Measurements from ENCODE around the gene NOL4L.
A peak's percentile ranks its signal among the peaks of the same experiment; 100 is the strongest.

The NOL4L gene

DNA sequence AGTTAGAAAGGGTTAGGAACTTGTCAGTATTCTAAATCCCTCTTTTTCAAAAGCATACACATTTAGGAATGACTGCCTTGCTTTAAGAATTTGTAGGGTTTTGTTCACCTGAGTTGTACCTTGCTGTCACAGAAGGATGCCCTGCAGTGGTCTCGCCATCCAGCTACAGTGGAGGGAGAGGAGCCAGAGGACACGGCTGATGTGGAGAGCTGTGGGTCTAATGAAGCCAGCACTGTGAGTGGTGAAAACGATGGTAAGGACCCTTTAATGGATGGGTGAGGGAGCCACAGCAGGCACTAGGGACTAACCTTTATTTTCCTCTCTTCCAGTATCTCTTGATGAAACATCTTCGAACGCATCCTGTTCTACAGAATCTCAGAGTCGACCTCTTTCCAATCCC is 157.1 kb downstream of the NOL4L start:
- Histone ChIP-seq H2BK120ac (ENCODE audit: insufficient read depth, low read length, poor library complexity) (no peak overlapping the region), H3K79me2 (ENCODE audit: control insufficient read depth, insufficient read depth, low read length, poor library complexity) (no peaks in the 10 kb centered on the region), H3K9me3 (ENCODE audit: insufficient read depth, low read depth, low read length) (no peaks in the 10 kb centered on the region), H4K91ac (ENCODE audit: low read depth, low read length) (no peak overlapping the region), H3K27me3 (ENCODE audit: insufficient read depth, low read length) (no peaks in the 10 kb centered on the region), H3K79me1 (ENCODE audit: low read length) (no peaks in the 10 kb centered on the region), H3K14ac (ENCODE audit: low read length) (no peak overlapping the region), H2AK5ac (ENCODE audit: low read length) (no peak overlapping the region), H3K4me1 (ENCODE audit: control insufficient read depth in 1 of 2, insufficient read depth in 2 of 2, low read length in 2 of 2) (no peaks in the 10 kb centered on the region), H2BK12ac (ENCODE audit: low read length) (no peak overlapping the region), H3K4ac (ENCODE audit: low read depth, low read length) (no peak overlapping the region), H3K36me3 (ENCODE audit: control insufficient read depth in 1 of 2, insufficient read depth in 2 of 2, low read length in 2 of 2) (peaks cover 23 to 43% of the 10 kb centered on the region in 2 experiments), H3K18ac (ENCODE audit: low read length) (no peak overlapping the region), H3K4me3 (ENCODE audit: low read depth, low read length) (no peak overlapping the region), H4K12ac (ENCODE audit: low read depth, low read length) (no peak overlapping the region), H3K27ac (ENCODE audit: low read depth, low read length) (no peak overlapping the region), H2AFZ (ENCODE audit: insufficient read depth, low read length, poor library complexity) (no peak overlapping the region), H3K4me2 (ENCODE audit: low read length) (no peak overlapping the region), H4K8ac (ENCODE audit: low read depth, low read length) (no peak overlapping the region), H3K23ac (ENCODE audit: low read length) (no peak overlapping the region), H3K9ac (ENCODE audit: low read length) (no peak overlapping the region), H2BK5ac (ENCODE audit: low read depth, low read length, poor library complexity) (no peak overlapping the region)
- DNase-seq = no peak
- WGBS (ENCODE audit: extremely low coverage, insufficient coverage, insufficient read length) = no CpG with 5 or more reads among the region's 6 CpGs

- Histone ChIP-seq H4K12ac (ENCODE audit: low read depth, low read length) (no peak overlapping the region), H3K27ac (ENCODE audit: low read depth, low read length) (no peak overlapping the region), H2BK120ac (ENCODE audit: insufficient read depth, low read length, poor library complexity) (no peak overlapping the region), H3K14ac (ENCODE audit: low read length) (no peak overlapping the region), H3K9me3 (ENCODE audit: insufficient read depth, low read depth, low read length) (no peaks in the 10 kb centered on the region), H2BK5ac (ENCODE audit: low read depth, low read length, poor library complexity) (no peak overlapping the region), H3K36me3 (ENCODE audit: control insufficient read depth in 1 of 2, insufficient read depth in 2 of 2, low read length in 2 of 2) (peaks cover 0 to 4% of the 10 kb centered on the region in 2 experiments), H4K91ac (ENCODE audit: low read depth, low read length) (no peak overlapping the region), H4K8ac (ENCODE audit: low read depth, low read length) (no peak overlapping the region), H2AK5ac (ENCODE audit: low read length) (no peak overlapping the region), H3K79me1 (ENCODE audit: low read length) (no peaks in the 10 kb centered on the region), H3K4me3 (ENCODE audit: low read depth, low read length) (no peak overlapping the region), H3K18ac (ENCODE audit: low read length) (no peak overlapping the region), H2AFZ (ENCODE audit: insufficient read depth, low read length, poor library complexity) (no peak overlapping the region), H3K4me1 (ENCODE audit: control insufficient read depth in 1 of 2, insufficient read depth in 2 of 2, low read length in 2 of 2) (no peaks in the 10 kb centered on the region), H2BK12ac (ENCODE audit: low read length) (no peak overlapping the region), H3K9ac (ENCODE audit: low read length) (no peak overlapping the region), H3K4ac (ENCODE audit: low read depth, low read length) (no peak overlapping the region), H3K23ac (ENCODE audit: low read length) (no peak overlapping the region), H3K79me2 (ENCODE audit: control insufficient read depth, insufficient read depth, low read length, poor library complexity) (no peaks in the 10 kb centered on the region), H3K4me2 (ENCODE audit: low read length) (no peak overlapping the region), H3K27me3 (ENCODE audit: insufficient read depth, low read length) (no peaks in the 10 kb centered on the region)
- DNase-seq = no peak
- WGBS (ENCODE audit: extremely low coverage, insufficient coverage, insufficient read length) = no CpG with 5 or more reads among the region's 2 CpGs
These were observed 163.8 kb downstream of the NOL4L start for GRCh38 chr20:32421290-32421689.

DNA sequence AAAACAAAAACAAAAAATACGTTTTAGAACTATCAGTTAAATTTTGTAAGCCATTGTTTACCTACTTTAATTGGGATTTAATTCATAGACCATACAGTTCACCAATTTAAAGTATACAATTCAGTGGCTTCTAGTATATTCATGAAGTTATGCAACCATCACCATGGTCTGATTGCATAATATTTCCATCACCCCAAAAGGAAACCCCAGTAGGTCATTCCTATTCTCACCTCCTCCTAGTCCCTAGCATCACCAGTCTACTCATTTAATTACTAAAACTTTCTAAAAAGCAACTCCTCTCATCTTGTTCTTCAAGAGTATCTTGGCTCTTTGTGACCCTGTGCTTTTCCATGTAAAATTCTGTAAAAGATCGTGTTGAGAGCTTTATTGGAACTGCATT is 166.8 kb downstream of the NOL4L start:
- no peak overlapping the region for H2AFZ ChIP-seq (ENCODE audit: insufficient read depth, low read length, poor library complexity)
- H3K4me1 ChIP-seq (ENCODE audit: control insufficient read depth in 1 of 2, insufficient read depth in 2 of 2, low read length in 2 of 2) = peaks cover 0 to 3% of the 10 kb centered on the region in 2 experiments
- no peaks in the 10 kb centered on the region for H3K79me1 ChIP-seq (ENCODE audit: low read length)
- H3K36me3 ChIP-seq (ENCODE audit: control insufficient read depth in 1 of 2, insufficient read depth in 2 of 2, low read length in 2 of 2) = peaks cover 0 to 5% of the 10 kb centered on the region in 2 experiments
- H4K91ac ChIP-seq (ENCODE audit: low read depth, low read length) = no peak overlapping the region
- no peak overlapping the region for H3K9ac ChIP-seq (ENCODE audit: low read length)
- no peak for DNase-seq
- H2BK12ac ChIP-seq (ENCODE audit: low read length) = no peak overlapping the region
- H3K27ac ChIP-seq (ENCODE audit: low read depth, low read length) = no peak overlapping the region
- H3K27me3 ChIP-seq (ENCODE audit: insufficient read depth, low read length) = no peaks in the 10 kb centered on the region
- H2AK5ac ChIP-seq (ENCODE audit: low read length) = no peak overlapping the region
- H3K23ac ChIP-seq (ENCODE audit: low read length) = no peak overlapping the region
- no CpG with 5 or more reads among the region's 2 CpGs for WGBS (ENCODE audit: extremely low coverage, insufficient coverage, insufficient read length)
- H2BK5ac ChIP-seq (ENCODE audit: low read depth, low read length, poor library complexity) = no peak overlapping the region
- no peak overlapping the region for H4K8ac ChIP-seq (ENCODE audit: low read depth, low read length)
- no peak overlapping the region for H3K4me2 ChIP-seq (ENCODE audit: low read length)
- no peak overlapping the region for H3K18ac ChIP-seq (ENCODE audit: low read length)
- H2BK120ac ChIP-seq (ENCODE audit: insufficient read depth, low read length, poor library complexity) = no peak overlapping the region
- H3K9me3 ChIP-seq (ENCODE audit: insufficient read depth, low read depth, low read length) = no peaks in the 10 kb centered on the region
- no peak overlapping the region for H3K4me3 ChIP-seq (ENCODE audit: low read depth, low read length)
- no peak overlapping the region for H4K12ac ChIP-seq (ENCODE audit: low read depth, low read length)
- no peak overlapping the region for H3K4ac ChIP-seq (ENCODE audit: low read depth, low read length)
- H3K14ac ChIP-seq (ENCODE audit: low read length) = no peak overlapping the region
- H3K79me2 ChIP-seq (ENCODE audit: control insufficient read depth, insufficient read depth, low read length, poor library complexity) = no peaks in the 10 kb centered on the region

GRCh38 chr20:32416206-32416605 is 168.9 kb downstream of the NOL4L start:
- no peak overlapping the region for H3K4me3 ChIP-seq (ENCODE audit: low read depth, low read length)
- no peak for DNase-seq
- no peak overlapping the region for H2BK120ac ChIP-seq (ENCODE audit: insufficient read depth, low read length, poor library complexity)
- H3K79me1 ChIP-seq (ENCODE audit: low read length) = no peaks in the 10 kb centered on the region
- no peak overlapping the region for H2AFZ ChIP-seq (ENCODE audit: insufficient read depth, low read length, poor library complexity)
- H4K12ac ChIP-seq (ENCODE audit: low read depth, low read length) = no peak overlapping the region
- no peak overlapping the region for H4K91ac ChIP-seq (ENCODE audit: low read depth, low read length)
- H3K9ac ChIP-seq (ENCODE audit: low read length) = no peak overlapping the region
- H3K23ac ChIP-seq (ENCODE audit: low read length) = no peak overlapping the region
- H3K14ac ChIP-seq (ENCODE audit: low read length) = no peak overlapping the region
- H3K27me3 ChIP-seq (ENCODE audit: insufficient read depth, low read length) = no peaks in the 10 kb centered on the region
- peak overlapping the region; percentile 62 for H3K4ac ChIP-seq (ENCODE audit: low read depth, low read length)
- no peak overlapping the region for H3K27ac ChIP-seq (ENCODE audit: low read depth, low read length)
- no CpG with 5 or more reads among the region's 2 CpGs for WGBS (ENCODE audit: extremely low coverage, insufficient coverage, insufficient read length)
- H3K4me1 ChIP-seq (ENCODE audit: control insufficient read depth in 1 of 2, insufficient read depth in 2 of 2, low read length in 2 of 2) = peaks cover 0 to 3% of the 10 kb centered on the region in 2 experiments
- H3K79me2 ChIP-seq (ENCODE audit: control insufficient read depth, insufficient read depth, low read length, poor library complexity) = no peaks in the 10 kb centered on the region
- no peaks in the 10 kb centered on the region for H3K9me3 ChIP-seq (ENCODE audit: insufficient read depth, low read depth, low read length)
- H4K8ac ChIP-seq (ENCODE audit: low read depth, low read length) = no peak overlapping the region
- no peak overlapping the region for H2BK5ac ChIP-seq (ENCODE audit: low read depth, low read length, poor library complexity)
- no peak overlapping the region for H2BK12ac ChIP-seq (ENCODE audit: low read length)
- H3K18ac ChIP-seq (ENCODE audit: low read length) = no peak overlapping the region
- H3K36me3 ChIP-seq (ENCODE audit: control insufficient read depth in 1 of 2, insufficient read depth in 2 of 2, low read length in 2 of 2) = peaks cover 0 to 4% of the 10 kb centered on the region in 2 experiments
- no peak overlapping the region for H2AK5ac ChIP-seq (ENCODE audit: low read length)
- H3K4me2 ChIP-seq (ENCODE audit: low read length) = no peak overlapping the region
